HG02623 (cell line): ENCODE data around the gene TMEM269.
"Not testable (repeated sequence)": the region's sequence is repeated elsewhere in the genome, so short reads cannot be mapped to it uniquely, and the experiment has no call there.

Source experiments
- ATAC-seq: cut with Tn5 transposase; IDR thresholded peaks from one replicate; pipeline ENCODE4 v1.9.1; 2021; ENCODE audit warnings: moderate library complexity; ENCODE audit not compliant: unreplicated experiment

TMEM269 gene

DNA sequence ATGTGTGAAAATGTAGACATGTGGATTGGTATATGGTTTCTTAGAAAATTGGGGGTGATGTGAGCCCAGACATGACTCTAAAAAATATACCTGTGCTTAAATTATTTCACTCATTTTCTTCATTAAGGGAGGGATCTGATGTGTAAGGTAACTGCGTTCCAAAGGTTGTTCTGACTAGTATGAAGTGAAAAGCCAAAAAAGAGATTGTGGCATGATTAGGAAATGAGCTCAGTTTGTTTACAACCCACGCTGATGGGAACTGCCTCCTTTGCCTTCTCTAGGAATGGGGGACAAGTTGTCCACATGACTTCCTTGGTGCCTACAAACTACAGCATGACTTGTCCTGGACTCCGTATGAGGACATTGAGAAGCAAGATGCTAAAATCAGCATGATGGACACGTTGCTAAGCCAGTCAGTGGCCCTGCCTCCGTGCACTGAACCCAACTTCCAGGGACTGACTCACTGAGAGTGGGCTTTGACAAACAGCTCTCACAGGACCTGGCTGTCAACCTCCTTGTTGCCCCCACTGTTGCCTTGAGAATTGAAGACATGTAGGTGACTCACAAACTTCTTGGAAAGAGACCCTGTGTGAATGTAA, 9.8 kb upstream of the TMEM269 start:
- no peak for ATAC-seq

DNA sequence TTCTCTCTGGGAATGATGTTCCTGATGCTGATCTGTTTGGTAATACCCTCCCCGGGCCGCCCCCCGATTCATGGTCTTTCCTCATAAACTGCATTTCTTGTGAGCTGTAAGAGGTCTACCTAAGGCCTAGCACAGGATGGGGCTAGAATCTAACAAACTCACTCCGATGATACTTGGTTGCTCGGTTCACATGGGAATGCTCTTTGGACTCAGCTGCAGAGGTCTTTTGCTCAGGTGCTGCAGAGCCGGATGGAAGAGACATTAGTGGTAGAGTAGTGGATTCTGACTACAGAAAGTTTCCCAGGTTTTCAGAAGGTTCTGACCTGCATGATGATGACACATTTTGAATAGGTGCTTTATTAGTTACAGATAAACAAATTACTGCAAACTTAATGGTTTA, 8.3 kb upstream of the TMEM269 start:
- ATAC-seq: no peak

DNA sequence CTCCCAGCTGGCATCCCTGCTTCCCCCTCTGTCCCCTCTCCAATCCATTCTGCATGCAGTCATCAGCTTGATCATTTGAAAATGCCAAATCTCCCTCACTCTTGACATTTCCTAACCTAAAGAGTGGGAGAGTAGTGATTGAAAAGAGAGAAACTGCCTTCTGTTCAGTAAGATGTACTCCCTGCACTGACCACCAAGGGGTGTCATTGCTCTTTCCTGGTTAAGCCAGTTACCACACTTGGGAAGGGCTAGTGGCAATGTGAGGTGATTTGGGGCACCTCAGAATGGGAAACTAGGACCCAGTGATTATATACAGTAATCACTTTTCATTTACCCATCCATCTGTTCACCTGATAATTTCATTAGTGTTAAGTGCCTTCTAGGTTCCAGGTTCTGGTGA, 6.9 kb upstream of the TMEM269 start:
- ATAC-seq: no peak

DNA sequence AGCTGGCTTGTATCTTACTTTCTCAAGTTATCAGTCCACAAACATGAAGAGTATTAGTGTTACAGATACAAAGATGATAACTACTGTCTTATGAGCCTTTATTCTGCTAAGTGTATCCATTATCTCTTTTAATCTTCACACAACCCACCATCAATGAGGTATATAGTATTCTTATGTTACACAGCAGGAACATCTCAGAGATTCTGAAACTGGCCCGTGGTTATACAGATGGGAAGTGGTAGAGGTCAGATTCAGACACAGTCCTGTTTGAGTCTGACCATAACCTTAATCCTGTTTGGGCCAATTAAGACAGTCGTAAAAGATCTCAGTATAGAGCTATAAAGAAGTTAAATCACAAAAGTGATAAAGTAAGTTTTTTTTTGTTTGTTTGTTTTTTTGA, 5.1 kb upstream of the TMEM269 start:
- no peak for ATAC-seq

DNA sequence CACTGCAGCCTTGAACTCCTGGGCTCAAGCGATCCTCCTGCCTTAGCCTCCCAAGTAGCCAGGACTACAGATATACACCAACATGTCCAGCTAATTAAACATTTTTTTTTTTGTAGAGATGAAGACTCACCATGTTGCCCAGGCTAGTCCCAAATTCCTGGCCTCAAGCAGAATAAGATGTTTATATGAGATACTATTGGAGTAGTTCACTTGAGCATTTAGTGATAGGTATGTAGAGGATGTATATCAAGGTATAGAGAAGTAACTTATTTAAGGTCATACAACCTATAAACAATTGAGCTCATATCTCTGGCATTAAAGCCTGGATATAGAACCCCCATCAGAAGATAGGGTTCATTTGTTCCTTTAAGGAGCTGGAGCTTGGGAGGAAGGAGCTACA, 4.6 kb upstream of the TMEM269 start:
- ATAC-seq: no peak

DNA sequence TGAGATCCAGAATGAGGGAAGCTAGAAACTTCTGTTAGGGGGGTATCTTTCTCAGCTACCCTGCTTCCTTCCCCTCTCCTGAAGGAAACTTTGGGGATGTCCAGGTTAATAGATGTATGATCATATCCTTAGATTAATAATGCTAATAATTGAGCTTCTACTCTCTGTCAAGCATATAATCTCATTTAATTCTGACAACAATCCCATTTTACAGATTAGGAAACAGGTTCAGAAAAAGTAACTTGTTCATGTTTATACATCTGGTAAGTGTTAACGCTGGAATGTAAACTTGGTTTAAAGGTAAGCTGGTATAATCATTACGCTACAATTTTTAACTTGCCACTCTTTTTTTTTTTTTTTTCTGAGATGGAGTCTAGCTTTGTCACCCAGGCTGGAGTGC, 1.7 kb upstream of the TMEM269 start:
- ATAC-seq: no peak

DNA sequence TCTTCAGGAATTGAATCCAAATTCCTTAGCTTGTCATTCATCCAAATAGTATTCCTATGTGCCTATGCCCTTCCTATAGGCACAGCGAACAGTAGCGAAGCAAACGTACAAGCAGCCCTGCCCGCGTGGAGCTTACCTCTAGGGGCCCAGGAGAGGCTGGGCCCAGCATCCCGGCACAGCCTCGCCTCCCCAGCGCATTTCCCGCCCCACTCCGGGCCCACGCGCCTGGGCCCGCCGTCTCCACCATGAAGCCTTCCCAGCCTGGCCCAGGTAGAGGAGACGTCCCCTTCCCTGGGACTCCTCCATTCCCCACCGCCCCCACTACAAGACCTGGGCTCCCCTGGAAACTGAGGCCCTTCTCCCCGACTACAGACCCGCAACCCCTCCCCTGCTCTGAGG, 245 bp upstream of the TMEM269 start:
- ATAC-seq: no peak

DNA sequence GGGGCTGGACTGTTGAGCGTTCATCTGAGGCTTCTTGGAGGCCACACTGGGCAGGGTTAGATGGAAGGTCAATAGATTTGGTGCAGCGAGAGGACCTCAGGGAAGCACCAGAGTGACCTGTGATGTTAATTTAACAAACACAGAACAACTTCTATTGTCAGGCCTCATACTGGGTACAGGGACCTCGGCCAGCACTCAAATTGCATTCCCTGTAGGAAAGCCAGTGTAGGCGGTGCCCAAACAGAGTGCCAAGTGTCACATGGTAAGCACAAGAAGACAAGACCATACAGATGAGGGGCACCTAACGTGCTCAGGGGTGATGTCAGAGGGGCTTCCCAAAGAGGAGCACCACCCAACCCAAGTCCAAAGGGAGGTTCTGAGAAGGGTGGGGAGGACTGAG, 1.3 kb downstream of the TMEM269 start:
- ATAC-seq: no peak

DNA sequence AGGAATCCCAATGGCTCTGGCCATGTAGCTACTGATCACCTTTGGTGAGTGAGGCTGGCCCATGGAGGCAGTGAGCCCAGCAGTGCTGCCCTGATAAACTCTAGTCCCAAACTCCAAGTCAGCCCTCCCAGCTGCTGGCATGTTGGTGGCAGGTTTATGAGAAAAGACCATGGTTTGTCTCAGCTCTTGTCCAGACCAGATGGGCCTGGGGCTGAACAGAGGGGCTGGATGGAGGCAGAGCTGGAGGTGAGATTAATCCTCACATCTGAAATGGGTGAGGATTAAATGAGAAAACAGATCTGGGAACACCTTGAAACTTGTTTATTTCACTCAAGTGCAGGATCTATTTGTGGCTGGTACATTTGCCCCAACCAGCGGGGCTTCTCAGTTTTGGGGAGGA, 3.2 kb downstream of the TMEM269 start:
- no peak for ATAC-seq

DNA sequence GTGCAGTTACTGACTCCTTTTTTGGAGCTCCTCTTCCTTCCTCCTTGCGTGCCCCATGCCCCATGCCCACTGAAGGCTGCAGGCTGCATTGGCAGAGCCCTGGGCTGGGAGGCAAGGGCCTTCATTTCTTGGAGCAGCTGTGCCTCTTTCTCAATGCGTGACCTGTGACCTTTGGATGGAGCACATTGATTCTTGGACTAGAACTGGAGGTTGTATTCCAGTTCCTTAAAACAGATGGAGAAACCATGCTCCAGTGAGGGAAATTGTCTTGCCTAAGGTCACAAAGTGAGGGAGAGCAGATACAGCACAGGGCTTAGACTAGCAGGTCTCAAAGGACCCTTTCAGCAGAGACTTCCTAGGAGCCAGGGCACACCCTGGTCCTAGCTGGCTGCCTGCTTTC, 9.0 kb downstream of the TMEM269 start:
- ATAC-seq: no peak

DNA sequence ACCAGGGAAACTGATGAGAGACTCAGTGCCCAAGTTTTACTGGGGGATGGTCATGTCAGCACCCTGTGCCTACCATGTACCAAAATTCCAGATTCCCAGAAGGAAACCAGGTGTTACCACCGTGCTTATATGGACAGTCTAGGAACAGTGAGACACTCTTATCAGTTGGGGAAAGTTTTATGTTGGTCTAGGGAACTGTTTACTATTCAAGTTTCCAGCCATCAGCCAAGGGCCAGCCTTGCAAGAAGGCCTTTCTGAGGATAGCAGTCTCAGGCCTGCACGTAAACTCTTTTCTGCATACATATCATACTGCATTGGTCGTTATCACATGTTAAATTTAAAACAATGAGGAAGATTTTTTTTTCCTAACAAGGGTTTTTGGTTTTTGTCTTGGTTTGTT, 12.6 kb downstream of the TMEM269 start:
- ATAC-seq: no peak

DNA sequence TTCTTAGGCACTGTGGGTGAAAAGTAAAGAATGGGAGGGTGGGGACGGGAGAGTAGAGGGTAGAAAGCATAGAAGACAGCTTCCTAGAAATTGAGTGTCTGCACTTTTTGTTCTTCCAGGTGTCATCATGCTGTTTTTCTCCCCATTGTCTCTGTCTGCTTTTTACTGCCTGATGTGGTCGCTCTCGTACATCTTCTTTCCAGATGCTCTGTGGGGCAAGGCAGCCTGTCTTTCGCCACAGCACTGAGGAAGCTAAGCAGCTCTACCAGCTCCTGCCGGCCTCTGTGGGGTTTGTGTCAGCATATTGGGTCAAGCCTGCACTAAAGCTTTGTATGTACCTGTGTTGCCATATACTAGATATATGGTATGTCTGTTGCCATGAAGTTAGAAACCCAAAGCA, 13.2 kb downstream of the TMEM269 start:
- no peak for ATAC-seq

DNA sequence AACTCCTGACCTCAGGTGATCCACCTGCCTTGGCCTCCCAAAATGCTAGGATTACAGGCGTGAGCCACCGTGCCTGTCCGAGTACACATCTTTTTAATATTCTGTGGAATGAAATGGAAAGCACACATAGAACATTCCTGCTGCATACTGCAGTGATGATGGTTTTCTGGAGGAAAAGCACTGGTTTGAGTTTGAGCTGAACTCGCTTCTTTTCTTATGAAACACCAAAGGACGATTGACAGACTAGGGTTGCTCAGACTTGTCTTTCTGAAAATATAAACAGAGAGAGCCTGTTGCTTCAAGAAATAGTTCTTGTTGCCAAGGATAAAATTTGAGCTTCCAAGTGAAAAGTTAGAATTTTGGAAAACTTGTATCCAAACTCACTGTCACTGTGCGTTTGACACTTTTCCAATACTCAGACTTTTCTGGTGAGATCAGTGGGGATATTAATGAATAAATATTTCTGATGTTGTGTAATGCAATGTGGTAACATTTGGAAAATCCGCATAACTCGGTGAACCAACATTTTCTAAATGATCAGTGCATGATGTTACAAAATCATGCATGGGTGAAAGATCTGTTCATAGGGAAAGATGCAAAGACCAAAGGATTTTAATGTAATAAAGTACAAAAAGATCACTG, 17.2 kb downstream of the TMEM269 start:
- no peak for ATAC-seq

DNA sequence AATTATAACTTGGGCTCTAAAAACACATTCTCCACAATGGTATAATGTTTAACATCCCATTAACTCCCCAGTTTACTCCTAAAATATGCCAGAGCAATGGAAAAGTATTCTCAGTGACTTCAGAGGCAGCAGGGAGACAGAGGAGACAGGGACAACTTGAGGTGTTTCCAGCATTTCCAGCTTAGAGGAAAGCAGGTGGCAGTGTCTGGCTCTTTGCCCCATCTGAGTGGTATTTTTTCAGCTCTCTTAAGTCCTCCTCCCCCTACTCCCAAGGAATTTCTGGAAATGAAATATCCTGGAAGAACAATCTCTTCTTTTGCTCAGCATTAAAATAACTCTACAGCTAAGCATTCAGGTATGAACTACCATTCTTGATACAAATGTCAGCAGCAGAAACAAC, 21.4 kb downstream of the TMEM269 start:
- no peak for ATAC-seq

DNA sequence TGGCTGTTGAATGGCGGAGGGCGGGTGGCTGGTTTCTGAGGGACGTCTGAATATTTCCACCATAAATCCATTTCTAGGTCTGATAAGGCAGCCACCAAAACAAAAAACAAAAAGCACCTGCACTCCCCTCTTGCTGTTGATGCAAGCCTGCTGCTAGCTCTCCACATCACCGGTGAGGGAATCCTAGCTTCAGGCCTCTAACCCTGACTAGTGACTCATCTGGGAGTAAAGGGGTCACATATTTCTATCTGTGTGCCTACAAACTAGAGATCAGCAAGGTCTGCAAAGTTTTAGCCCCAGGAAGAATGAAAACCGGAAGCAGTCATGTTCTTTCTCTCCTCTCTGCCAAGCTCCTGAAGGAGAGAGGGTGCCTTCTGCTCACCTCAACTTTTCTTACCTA, 21.8 kb downstream of the TMEM269 start:
- no peak for ATAC-seq

DNA sequence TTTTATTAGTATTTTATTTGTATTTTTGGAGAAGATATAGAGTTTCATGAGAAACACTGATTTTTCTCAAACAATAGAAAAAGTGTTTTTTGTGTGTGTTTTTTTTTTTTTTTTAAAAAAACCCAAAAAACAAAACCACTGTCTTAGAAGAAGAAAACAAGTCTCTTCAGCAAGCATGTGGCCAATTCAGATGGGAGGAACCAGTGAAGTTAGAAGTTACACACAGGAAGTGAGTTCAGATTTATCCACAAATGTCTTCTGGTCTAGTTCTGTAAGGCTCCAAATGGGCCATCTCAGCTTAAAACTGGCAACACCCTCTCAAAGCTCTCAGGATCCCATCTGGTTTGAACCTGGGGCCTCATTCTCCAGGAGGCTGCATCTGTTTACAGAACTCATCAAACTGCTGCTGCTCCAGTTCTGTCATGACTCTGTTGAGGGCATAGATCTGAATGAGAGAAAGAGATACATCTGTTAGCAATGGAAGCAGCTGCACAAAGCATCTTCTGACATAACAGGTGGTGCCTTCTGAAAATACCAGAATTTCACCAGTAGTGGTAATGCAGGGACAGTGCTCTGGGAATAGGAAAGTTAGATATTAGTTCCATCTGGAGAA, 22.4 kb downstream of the TMEM269 start:
- ATAC-seq: no peak

DNA sequence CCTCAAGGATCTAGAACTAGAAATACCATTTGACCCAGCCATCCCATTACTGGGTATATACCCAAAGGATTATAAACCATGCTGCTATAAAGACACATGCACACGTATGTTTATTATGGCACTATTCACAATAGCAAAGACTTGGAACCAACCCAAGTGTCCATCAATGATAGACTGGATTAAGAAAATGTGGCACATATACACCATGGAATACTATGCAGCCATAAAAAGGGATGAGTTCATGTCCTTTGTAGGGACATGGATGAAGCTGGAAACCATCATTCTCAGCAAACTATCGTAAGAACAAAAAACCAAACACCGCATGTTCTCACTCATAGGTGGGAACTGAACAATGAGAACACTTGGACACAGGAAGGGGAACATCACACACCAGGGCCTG, 30.0 kb downstream of the TMEM269 start:
- ATAC-seq: not testable (repeated sequence)

DNA sequence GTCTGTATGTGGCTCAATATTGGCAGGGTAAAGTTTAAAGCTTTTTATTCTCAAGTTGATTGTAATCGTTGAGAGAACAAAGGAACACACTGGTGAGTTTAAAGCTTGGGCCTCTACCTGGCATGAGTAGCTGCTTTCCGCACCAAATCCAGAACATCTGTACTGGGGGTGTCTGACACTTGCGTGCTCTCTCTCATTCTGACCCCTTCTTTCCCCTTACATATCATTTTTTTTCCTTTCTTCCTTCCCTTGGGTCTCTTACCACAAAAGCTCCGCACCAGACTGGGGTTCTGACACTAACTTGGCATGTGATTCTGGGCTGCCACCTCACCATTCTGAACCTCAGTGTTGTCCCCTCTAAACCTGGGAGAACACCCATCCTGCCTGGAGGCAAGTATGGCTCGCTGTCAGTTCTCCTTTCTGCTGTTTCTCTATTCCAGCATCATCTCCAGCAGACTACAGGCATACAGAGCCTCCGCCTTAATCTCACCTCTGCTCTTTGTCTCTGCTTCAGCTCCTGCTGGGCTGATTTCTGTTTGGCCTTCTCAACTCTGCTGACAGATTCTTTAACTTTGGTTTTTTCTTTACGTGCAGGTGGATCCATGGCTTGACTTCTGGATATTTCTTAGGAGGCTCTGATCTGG, 31.3 kb downstream of the TMEM269 start:
- ATAC-seq: no peak

DNA sequence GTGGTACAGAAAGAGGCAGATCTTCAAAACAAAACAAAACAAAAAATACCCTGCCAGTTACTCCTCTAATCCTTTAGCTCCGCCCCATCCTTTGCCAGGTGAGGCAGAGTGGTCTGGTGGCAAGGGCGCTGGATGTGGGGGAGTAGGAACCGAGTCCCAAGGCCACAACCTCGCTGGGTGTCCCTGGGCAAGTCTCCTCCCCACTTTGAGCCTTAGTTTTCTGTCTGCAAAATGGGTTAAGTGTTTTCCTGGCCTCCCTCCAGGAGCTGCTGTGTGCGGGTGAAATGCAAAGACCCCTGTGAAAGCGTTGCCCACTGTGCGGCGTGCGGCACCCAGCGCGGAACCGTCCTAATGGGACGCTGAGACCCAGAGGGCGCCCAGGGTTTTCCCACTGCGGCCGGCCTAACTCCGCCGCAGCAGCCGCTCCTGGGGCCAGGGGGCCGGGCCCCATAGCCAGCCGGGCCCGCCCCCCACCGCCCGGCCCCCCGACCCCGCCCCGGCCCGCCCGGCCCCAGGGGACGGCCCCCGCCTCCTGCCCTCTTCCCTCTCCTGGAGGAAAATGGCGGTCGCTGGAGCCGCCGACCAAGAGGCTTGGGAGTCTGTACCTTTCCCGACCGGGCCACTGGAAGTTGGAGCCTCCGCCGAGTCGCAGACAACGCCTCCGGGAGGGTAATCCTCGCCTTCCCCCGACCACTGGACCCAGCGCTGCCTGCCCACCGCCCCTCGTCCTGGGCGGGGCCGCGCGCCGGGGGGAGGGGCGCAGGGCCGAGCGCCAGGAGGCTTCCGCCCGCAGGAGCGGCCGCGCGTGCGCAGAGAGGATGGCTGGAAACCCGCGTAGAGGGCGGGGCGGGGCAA, 32.0 kb downstream of the TMEM269 start, which contains the start of the genes ERMAP and SVBP:
ERMAP (plus strand) TSS at position 538 of the 855 bp plus-strand sequence. CDS start 13,327 bp downstream, outside the sequence.
SVBP (minus strand) TSS at position 813 of the 855 bp plus-strand sequence. CDS start 853 bp downstream, outside the sequence.
- ATAC-seq: peak; percentile 75

DNA sequence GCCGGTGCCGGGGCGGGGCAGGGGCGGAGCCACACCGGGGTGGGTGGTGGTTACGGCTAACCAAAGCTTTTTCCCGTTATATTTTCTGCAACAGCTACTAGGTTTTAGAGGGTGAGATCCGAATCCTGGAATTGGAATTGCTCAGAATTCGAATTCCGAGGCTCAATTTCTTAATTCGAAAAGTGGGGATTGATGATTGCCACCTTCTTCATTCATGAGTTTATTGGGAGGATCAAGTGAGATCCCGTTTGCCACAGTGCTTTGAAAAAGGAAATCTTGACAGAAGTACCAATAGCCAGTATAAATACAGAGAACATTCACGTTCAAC, 32.6 kb downstream of the TMEM269 start:
- ATAC-seq: no peak

DNA sequence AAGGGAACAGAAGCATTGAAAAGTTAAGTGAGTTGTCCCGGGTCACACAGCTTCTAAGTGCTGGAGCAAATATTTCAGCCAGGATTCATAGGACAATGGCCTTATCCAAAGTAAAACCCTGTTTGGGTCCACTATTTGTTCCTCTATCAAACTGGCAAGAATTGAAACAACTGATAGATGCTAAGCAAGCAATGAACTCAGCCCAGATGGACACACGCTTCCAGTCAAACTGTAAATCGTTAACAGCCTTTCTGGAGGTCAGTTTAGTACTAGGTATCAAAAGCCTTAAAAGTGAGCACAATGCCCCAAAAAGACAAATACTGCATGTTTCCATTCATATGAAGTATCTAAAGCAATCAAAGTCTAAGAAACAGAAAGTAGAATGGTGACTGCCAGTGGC, 33.2 kb downstream of the TMEM269 start:
- no peak for ATAC-seq
